ENCODE measurements around the gene ITPK1.

- TF ChIP-seq POLR2A (IDR thresholded peaks at IDR 0.05): no peak
- TF ChIP-seq, protein P1, sequence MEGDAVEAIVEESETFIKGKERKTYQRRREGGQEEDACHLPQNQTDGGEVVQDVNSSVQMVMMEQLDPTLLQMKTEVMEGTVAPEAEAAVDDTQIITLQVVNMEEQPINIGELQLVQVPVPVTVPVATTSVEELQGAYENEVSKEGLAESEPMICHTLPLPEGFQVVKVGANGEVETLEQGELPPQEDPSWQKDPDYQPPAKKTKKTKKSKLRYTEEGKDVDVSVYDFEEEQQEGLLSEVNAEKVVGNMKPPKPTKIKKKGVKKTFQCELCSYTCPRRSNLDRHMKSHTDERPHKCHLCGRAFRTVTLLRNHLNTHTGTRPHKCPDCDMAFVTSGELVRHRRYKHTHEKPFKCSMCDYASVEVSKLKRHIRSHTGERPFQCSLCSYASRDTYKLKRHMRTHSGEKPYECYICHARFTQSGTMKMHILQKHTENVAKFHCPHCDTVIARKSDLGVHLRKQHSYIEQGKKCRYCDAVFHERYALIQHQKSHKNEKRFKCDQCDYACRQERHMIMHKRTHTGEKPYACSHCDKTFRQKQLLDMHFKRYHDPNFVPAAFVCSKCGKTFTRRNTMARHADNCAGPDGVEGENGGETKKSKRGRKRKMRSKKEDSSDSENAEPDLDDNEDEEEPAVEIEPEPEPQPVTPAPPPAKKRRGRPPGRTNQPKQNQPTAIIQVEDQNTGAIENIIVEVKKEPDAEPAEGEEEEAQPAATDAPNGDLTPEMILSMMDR (IDR thresholded peaks at IDR 0.05): no peak
- TF ChIP-seq EP300 (IDR thresholded peaks at IDR 0.05): no peak
Measured at GRCh38 chr14:93062890-93063289, 52.8 kb downstream of the ITPK1 start.

Measured in stomach (tissue), 4 donors.